ENCODE data around the gene C16orf74. TPM values are rescaled to one million over a fixed set of nuclear protein-coding genes. Genes with fewer than 3 reads are reported as not detected.

C16orf74 gene
- total RNA-seq, 4 donors from 2014 or later = 0.52 to 1.9 (median 0.94) TPM; not detected in 1

DNA sequence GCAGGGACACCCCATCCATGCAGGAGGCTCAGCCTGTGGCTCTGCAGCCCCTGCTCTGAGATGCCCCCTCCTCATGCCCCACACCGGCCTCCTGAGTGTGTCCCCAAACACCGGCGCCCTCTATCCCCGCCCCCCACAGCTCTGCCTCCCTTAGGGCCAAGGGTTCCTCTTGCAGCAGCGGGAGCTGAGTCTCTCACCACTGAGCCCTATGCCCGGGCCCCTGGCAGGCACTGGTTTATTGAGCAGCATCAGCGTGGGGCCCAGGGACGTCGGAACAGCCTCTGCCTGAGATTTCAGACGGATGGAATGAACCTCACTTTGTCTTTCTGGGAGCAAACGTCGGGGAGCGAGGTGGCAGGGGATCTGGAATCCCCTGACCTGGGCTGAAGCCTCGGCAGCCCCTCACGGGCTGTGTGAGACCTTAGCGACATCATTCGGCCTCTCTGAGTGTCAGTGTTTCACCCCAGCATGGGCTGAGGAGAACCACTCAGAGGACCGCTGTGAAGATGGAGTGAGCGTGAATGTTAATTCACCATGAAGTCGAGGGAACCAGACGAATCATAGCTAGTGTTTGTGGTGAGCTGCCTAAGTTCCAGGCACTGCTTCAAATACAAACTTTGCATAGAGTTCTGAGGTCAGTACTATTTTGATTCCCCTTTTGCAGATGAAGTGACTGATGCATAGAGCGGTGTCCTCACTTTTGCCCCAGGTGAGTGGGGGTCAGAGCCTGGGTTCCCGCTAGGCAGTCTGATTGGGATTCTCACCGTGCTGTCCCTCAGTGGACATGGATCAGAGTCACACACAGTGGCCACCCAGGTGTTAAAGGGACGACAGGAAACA lies 5.3 kb upstream of the C16orf74 start:
- no peaks in the 10 kb centered on the region for H3K9me3 ChIP-seq
- H3K4me3 ChIP-seq = no peak overlapping the region
- no peak overlapping the region for H3K27ac ChIP-seq
- TF ChIP-seq, protein P1, sequence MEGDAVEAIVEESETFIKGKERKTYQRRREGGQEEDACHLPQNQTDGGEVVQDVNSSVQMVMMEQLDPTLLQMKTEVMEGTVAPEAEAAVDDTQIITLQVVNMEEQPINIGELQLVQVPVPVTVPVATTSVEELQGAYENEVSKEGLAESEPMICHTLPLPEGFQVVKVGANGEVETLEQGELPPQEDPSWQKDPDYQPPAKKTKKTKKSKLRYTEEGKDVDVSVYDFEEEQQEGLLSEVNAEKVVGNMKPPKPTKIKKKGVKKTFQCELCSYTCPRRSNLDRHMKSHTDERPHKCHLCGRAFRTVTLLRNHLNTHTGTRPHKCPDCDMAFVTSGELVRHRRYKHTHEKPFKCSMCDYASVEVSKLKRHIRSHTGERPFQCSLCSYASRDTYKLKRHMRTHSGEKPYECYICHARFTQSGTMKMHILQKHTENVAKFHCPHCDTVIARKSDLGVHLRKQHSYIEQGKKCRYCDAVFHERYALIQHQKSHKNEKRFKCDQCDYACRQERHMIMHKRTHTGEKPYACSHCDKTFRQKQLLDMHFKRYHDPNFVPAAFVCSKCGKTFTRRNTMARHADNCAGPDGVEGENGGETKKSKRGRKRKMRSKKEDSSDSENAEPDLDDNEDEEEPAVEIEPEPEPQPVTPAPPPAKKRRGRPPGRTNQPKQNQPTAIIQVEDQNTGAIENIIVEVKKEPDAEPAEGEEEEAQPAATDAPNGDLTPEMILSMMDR (IDR thresholded peaks at IDR 0.05) = no peak
- TF ChIP-seq EP300 (IDR thresholded peaks at IDR 0.05) = no peak
- TF ChIP-seq POLR2AphosphoS5 (IDR thresholded peaks at IDR 0.05) = no peak
- TF ChIP-seq POLR2A (IDR thresholded peaks at IDR 0.05) = no peak
- 65 to 79% methylated on average over 5 to 6 of the region's 25 CpGs for WGBS, 2 donors (ENCODE audit: low coverage in 1 of 2)
- peaks cover 18% of the 10 kb centered on the region for H3K27me3 ChIP-seq
- ATAC-seq = no peak
- H3K4me1 ChIP-seq = peaks cover 0 to 12% (median 8%) of the 10 kb centered on the region in 3 donors
- H3K36me3 ChIP-seq = no peaks in the 10 kb centered on the region

DNA sequence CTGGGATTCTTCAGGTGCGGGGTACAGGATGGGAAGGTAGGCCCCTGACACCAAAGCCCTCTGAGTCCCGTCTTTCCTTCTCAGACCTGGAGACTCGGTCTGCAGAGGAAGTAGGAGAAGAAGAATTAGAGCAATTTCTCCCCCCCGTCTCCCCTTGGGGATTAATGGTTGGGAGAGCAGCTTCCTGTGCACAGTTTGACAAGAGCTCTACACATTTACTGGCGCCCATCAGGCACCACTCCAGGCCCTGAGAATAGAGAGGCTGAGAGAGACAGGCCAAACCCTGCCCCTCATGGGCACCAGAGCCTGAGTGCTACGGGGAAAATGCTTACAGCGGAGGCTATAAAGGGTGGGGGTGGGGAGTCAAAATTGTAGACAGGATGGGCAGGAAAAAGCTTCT lies 3.5 kb upstream of the C16orf74 start:
- WGBS, 2 donors (ENCODE audit: low coverage in 1 of 2) = 79% methylated on average over 3 of the region's 7 CpGs; no CpG with 5 or more reads in 1 of the 2 donors
- no peak for TF ChIP-seq EP300 (IDR thresholded peaks at IDR 0.05)
- no peak for TF ChIP-seq POLR2AphosphoS5 (IDR thresholded peaks at IDR 0.05)
- TF ChIP-seq, protein P1 (IDR thresholded peaks at IDR 0.05) = no peak
- TF ChIP-seq POLR2A (IDR thresholded peaks at IDR 0.05) = no peak

DNA sequence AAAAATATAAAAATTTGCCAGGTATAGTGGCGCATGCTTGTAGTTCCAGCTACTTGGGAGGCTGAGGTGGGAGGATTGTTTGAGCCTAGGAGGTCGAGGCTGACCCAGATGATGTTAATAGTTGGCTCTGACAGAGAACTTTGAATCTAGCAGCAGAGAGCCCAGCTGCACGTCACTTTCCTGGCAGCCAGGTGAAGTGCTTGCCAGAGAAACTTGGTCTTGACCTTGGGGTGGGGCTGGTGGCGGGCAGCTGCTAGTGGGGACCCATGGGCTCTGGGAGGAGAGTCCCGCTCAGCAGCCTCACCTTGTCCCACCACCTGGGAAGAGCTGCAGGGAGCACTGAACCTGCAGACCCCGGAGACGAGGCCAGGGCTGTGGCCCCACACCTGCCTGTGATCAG lies 3.1 kb upstream of the C16orf74 start:
- H3K27ac ChIP-seq = no peak overlapping the region
- no peak overlapping the region for H3K4me3 ChIP-seq
- TF ChIP-seq POLR2A (IDR thresholded peaks at IDR 0.05) (no peak), EP300 (IDR thresholded peaks at IDR 0.05) (no peak), POLR2AphosphoS5 (IDR thresholded peaks at IDR 0.05) (no peak)
- TF ChIP-seq, protein P1 (IDR thresholded peaks at IDR 0.05) = no peak
- no peaks in the 10 kb centered on the region for H3K36me3 ChIP-seq
- H3K4me1 ChIP-seq = peaks cover 0 to 31% (median 18%) of the 10 kb centered on the region in 3 donors
- H3K9me3 ChIP-seq = no peaks in the 10 kb centered on the region
- 70 to 80% methylated on average over 2 of the region's 7 CpGs for WGBS, 2 donors (ENCODE audit: low coverage in 1 of 2)
- no peak for ATAC-seq
- no peaks in the 10 kb centered on the region for H3K27me3 ChIP-seq

More for the DNA sequence above, 3.5 kb upstream of the C16orf74 start:
- no peak overlapping the region for H3K27ac ChIP-seq
- peaks cover 2% of the 10 kb centered on the region for H3K27me3 ChIP-seq
- no peak for ATAC-seq
- H3K4me1 ChIP-seq = peaks cover 0 to 29% (median 18%) of the 10 kb centered on the region in 3 donors
- H3K4me3 ChIP-seq = no peak overlapping the region
- no peaks in the 10 kb centered on the region for H3K9me3 ChIP-seq
- no peaks in the 10 kb centered on the region for H3K36me3 ChIP-seq

DNA sequence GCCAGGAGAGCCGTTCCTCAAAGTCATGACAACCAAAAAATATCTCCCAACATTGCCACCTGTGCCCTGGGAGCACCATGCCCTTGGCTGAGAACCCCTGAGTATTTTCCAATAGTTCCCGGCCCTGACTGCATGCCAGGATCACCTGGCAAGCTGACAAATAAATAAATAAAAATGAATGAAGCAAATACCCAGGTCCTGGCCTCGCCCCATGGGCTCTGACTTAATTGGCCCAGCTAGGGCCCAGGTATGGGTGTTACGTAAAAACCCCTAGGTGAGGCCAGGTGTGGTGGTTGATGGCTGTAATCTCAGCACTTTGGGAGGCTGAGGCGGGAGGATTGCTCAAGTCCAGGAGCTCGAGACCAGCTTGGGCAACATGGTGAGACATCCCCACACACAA lies 2.7 kb upstream of the C16orf74 start:
- 100% methylated on average over 2 of the region's 6 CpGs; no CpG with 5 or more reads in 1 of the 2 donors for WGBS, 2 donors (ENCODE audit: low coverage in 1 of 2)
- Histone ChIP-seq H3K27ac (no peak overlapping the region), H3K4me1 (peaks cover 0 to 31% (median 18%) of the 10 kb centered on the region in 3 donors), H3K4me3 (no peak overlapping the region), H3K9me3 (no peaks in the 10 kb centered on the region), H3K36me3 (no peaks in the 10 kb centered on the region), H3K27me3 (no peaks in the 10 kb centered on the region)
- TF ChIP-seq POLR2AphosphoS5 (IDR thresholded peaks at IDR 0.05) = no peak
- no peak for TF ChIP-seq EP300 (IDR thresholded peaks at IDR 0.05)
- TF ChIP-seq POLR2A (IDR thresholded peaks at IDR 0.05) = no peak
- ATAC-seq = no peak

DNA sequence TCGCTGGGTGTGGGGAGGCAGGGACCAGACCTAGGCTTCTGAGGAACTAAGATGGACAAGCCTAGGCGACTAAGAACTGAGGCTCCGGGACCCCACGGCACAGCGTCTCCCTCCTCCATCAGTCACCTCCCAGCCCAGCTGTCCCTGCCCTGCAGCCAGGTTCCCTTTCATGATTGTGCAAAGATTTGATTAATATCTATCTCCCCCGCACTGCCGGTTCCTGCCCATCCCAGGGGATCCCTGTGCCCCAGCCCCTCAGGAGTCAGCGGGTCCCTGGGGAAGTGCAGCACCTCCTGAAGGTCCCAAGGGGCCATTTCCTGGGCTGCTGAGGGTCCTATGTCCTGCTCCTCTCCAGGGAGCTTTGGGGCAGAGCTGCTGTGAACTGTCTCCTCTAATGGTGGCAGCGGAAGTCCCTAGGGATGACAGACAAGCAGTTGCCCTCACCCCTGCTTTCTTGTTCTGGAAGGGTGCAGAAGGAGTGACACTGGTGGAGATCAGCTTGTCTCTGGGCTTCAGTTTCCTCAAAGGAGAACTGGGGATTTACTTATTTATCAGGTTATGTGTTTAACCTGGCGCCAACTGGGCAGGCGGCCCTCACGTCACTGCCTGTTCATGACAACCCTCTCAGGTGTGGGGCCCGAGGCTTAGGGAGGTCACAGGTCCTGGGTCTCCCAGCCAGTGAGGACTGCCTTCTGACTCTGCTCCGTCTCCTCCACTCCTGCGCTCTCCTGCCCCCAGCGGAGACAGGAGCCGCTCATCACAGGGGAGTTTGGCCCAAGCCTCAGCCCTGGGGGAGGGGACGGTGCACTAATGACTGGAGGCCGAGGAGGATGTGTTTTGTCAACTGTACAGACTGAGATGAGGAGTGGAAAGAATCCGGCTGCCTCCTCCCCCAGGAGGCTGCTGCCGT lies 1.9 kb upstream of the C16orf74 start:
- Histone ChIP-seq H3K9me3 (no peaks in the 10 kb centered on the region), H3K4me3 (no peak overlapping the region), H3K36me3 (no peaks in the 10 kb centered on the region), H3K4me1 (peaks cover 0 to 31% (median 18%) of the 10 kb centered on the region in 3 donors), H3K27ac (no peak overlapping the region), H3K27me3 (no peaks in the 10 kb centered on the region)
- 44% methylated on average over 8 of the region's 21 CpGs; no CpG with 5 or more reads in 1 of the 2 donors for WGBS, 2 donors (ENCODE audit: low coverage in 1 of 2)
- TF ChIP-seq, protein P1 (IDR thresholded peaks at IDR 0.05) = peak in 2 of 4 experiments; percentile 6 to 18
- no peak for TF ChIP-seq POLR2AphosphoS5 (IDR thresholded peaks at IDR 0.05)
- no peak for TF ChIP-seq POLR2A (IDR thresholded peaks at IDR 0.05)
- ATAC-seq = no peak

Data from gastroesophageal sphincter (tissue), 4 donors.